Esophagus squamous epithelium (tissue), 4 donors: Measurements from ENCODE around the gene ANKRD28.

Experiments used
- POLR2A ChIP-seq, 4 donors: fragments of 450-650 bp; IDR thresholded peaks; one replicate each; pipeline ENCODE4 v1.6.1; 2017; ENCODE audit warnings: antibody characterized with exemption in 4 of 4, mild to moderate bottlenecking in 4 of 4, moderate library complexity in 3 of 4
- TF ChIP-seq, protein P1 (sequence below), 6 experiments: fragments of 450-650 bp in 4 of 6; fragments of 200-600 bp in 2 of 6; sonication (generic) in 2 of 6; IDR thresholded peaks; one replicate each; pipeline ENCODE4 v1.5.1; 2016 to 2019; ENCODE audit warnings: antibody characterized with exemption in 6 of 6, mild to moderate bottlenecking in 4 of 6, moderate library complexity in 4 of 6

DNA sequence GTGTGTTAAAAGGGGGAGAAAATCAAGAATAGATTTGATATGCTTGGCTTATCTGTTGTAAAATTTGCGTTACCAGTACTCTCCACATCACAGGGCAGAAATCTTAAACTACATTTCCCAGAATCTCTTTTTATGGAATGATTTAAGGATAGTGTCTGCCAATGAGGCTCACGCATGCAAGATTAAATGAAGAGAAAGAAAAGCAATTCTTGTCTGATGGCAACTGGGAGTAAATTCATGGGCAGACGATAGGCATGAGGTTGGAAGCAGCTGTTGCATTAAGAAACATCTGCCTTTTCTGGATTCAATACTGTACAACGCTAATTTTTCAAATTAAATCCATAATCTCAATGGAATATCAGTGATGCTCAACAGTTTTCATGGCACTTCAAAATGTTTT lies 27.2 kb upstream of the ANKRD28 start:
- TF ChIP-seq, protein P1, sequence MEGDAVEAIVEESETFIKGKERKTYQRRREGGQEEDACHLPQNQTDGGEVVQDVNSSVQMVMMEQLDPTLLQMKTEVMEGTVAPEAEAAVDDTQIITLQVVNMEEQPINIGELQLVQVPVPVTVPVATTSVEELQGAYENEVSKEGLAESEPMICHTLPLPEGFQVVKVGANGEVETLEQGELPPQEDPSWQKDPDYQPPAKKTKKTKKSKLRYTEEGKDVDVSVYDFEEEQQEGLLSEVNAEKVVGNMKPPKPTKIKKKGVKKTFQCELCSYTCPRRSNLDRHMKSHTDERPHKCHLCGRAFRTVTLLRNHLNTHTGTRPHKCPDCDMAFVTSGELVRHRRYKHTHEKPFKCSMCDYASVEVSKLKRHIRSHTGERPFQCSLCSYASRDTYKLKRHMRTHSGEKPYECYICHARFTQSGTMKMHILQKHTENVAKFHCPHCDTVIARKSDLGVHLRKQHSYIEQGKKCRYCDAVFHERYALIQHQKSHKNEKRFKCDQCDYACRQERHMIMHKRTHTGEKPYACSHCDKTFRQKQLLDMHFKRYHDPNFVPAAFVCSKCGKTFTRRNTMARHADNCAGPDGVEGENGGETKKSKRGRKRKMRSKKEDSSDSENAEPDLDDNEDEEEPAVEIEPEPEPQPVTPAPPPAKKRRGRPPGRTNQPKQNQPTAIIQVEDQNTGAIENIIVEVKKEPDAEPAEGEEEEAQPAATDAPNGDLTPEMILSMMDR (IDR thresholded peaks at IDR 0.05): no peak
- TF ChIP-seq POLR2A (IDR thresholded peaks at IDR 0.05): no peak
